Stimulated activated CD8-positive, alpha-beta memory T cell treated with anti-CD3 and anti-CD28 coated beads, Interleukin-12 subunit alpha, Interleukin-12 subunit beta, amount 100 ng/mL, for 1 hour (primary cell): ENCODE results near the gene PCDHA10.
"Not testable (repeated sequence)": the region's sequence is repeated elsewhere in the genome, so short reads cannot be mapped to it uniquely, and the experiment has no call there.

Source experiments
- DNase-seq: peaks from one replicate; pipeline ENCODE4 v3.0.0-alpha.2; 2020; ENCODE audit warnings: low read depth

PCDHA10 gene, protein sequence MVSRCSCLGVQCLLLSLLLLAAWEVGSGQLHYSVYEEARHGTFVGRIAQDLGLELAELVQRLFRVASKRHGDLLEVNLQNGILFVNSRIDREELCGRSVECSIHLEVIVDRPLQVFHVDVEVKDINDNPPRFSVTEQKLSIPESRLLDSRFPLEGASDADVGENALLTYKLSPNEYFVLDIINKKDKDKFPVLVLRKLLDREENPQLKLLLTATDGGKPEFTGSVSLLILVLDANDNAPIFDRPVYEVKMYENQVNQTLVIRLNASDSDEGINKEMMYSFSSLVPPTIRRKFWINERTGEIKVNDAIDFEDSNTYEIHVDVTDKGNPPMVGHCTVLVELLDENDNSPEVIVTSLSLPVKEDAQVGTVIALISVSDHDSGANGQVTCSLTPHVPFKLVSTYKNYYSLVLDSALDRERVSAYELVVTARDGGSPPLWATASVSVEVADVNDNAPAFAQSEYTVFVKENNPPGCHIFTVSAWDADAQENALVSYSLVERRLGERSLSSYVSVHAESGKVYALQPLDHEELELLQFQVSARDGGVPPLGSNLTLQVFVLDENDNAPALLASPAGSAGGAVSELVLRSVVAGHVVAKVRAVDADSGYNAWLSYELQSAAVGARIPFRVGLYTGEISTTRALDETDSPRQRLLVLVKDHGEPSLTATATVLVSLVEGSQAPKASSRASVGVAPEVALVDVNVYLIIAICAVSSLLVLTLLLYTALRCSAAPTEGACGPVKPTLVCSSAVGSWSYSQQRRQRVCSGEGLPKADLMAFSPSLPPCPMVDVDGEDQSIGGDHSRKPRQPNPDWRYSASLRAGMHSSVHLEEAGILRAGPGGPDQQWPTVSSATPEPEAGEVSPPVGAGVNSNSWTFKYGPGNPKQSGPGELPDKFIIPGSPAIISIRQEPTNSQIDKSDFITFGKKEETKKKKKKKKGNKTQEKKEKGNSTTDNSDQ

DNA sequence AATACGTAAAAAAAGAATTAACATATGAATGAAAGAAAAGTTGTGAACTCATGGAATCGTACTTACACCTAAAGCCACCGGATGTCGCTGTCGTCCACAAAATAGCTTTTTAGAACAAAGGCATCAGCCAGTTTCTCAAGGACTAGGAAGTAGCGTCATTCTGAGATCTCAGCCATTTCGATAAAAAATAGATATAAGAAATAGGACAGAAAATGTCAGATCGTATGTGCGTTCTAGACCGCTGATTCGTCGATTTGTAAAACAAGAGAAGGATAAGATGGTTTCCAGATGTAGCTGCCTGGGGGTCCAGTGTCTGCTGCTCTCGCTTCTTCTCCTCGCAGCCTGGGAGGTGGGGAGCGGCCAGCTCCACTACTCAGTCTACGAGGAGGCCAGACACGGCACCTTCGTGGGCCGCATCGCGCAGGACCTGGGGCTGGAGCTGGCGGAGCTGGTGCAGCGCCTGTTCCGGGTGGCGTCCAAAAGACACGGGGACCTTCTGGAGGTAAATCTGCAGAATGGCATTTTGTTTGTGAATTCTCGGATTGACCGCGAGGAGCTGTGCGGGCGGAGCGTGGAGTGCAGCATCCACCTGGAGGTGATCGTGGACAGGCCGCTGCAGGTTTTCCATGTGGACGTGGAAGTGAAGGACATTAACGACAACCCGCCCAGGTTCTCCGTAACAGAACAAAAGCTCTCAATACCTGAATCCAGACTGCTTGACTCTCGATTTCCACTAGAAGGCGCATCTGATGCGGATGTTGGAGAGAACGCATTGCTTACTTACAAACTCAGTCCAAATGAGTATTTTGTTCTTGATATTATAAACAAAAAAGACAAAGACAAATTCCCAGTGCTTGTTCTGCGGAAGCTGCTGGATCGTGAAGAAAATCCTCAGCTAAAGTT lies at the start of gene PCDHA10:
Gene PCDHA10, plus strand, starts transcription at position 126 of the 903 bp plus-strand sequence. Its CDS starts 152 bp downstream, at position 278.
- no peak for DNase-seq

DNA sequence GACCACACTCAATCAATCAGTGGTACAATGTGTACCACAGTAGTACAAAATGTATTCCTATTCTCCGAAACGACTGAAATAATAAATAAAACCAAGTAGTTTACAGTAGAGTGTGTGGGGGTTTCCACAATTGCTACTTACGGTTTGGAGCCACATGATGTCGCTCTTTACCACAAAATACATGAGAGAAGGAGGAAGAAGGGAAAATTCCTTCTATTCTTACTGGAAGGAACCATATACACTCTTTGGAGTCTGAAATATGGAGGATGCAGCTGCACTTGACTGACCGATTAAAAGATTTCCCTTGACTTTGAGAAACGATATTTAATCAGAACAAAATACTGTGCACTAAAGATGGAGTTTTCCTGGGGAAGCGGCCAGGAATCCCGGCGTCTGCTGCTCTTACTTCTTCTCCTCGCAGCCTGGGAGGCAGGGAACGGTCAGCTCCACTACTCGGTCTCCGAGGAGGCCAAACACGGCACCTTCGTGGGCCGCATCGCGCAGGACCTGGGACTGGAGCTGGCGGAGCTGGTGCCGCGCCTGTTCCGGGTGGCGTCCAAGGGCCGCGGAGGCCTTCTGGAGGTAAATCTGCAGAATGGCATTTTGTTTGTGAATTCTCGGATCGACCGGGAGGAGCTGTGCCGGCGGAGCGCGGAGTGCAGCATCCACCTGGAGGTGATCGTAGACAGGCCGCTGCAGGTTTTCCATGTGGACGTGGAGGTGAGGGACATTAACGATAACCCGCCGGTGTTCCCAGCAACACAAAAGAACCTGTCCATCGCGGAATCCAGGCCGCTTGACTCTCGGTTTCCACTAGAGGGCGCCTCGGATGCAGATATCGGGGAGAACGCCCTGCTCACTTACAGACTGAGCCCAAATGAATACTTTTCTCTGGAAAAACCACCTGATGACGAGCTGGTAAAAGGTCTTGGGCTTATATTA lies 48.6 kb upstream of the PCDHA10 start, which contains the start of gene PCDHA4:
Gene PCDHA4, plus strand, starts transcription at position 235 of the 942 bp plus-strand sequence.
- DNase-seq: no peak

DNA sequence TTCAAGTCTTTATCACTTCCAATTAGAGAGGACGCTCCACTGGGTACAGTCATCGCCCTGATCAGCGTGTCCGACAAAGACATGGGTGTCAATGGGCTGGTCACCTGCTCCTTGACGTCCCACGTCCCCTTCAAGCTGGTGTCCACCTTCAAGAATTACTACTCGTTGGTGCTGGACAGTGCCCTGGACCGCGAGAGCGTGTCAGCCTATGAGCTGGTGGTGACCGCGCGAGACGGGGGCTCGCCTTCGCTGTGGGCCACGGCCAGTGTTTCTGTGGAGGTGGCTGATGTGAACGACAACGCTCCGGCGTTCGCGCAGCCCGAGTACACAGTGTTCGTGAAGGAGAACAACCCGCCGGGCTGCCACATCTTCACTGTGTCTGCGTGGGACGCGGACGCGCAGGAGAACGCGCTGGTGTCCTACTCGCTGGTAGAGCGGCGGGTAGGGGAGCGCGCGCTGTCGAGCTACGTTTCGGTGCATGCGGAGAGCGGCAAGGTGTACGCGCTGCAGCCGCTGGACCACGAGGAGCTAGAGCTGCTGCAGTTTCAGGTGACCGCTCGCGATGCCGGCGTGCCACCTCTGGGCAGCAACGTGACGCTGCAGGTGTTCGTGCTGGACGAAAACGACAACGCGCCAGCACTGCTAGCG lies 47.3 kb upstream of the PCDHA10 start:
- not testable (repeated sequence) for DNase-seq

DNA sequence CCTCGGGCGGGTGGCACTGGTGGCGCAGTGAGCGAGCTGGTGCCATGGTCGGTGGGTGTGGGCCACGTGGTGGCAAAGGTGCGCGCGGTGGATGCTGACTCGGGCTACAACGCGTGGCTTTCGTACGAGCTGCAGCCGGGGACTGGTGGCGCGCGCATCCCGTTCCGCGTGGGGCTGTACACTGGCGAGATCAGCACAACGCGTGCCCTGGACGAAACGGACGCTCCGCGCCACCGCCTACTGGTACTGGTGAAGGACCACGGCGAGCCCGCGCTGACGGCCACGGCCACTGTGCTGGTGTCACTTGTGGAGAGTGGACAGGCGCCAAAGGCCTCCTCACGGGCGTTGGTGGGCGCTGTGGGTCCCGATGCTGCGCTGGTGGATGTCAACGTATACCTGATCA lies 46.8 kb upstream of the PCDHA10 start:
- DNase-seq: no peak

DNA sequence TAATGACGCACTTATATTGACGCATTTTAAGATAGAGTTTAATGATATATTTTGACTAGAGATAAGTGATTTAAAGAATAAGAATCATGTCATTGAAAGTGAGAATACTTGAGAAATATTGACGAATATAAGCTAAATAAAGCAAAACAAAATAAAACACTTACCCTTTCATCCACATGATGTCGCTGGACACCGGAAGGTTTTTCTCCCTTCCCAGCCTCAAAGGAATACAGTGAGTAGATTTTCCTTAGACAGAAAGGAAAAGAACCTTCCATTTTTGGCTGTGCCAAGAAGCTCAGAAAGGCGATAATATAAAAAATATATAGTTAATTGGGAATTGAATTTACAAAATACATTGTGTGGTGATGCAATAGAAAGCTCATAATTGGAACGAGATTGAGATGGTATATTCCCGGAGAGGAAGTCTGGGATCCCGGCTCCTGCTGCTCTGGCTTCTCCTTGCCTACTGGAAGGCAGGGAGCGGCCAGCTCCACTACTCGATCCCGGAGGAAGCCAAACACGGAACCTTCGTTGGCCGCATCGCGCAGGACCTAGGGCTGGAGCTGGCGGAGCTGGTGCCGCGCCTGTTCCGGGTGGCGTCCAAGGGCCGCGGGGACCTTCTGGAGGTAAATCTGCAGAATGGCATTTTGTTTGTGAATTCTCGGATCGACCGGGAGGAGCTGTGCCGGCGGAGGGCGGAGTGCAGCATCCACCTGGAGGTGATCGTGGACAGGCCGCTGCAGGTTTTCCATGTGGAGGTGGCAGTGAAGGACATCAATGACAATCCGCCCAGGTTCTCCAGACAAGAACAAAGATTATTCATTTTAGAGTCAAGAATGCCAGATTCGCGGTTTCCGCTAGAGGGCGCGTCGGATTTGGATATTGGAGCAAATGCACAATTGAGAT lies 34.1 kb upstream of the PCDHA10 start, which contains the start of gene PCDHA5:
Gene PCDHA5, plus strand, starts transcription at position 239 of the 906 bp plus-strand sequence.
- DNase-seq: no peak

DNA sequence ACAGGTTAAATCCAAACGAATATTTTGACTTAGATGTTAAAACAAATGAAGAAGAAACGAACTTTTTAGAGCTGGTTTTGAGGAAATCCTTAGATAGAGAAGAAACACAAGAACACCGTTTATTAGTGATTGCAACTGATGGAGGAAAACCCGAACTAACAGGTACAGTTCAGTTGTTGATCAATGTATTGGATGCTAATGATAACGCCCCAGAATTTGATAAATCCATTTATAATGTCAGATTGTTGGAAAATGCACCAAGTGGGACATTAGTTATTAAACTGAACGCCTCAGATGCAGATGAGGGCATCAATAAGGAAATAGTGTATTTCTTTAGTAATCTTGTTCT lies 33.4 kb upstream of the PCDHA10 start:
- DNase-seq: no peak

DNA sequence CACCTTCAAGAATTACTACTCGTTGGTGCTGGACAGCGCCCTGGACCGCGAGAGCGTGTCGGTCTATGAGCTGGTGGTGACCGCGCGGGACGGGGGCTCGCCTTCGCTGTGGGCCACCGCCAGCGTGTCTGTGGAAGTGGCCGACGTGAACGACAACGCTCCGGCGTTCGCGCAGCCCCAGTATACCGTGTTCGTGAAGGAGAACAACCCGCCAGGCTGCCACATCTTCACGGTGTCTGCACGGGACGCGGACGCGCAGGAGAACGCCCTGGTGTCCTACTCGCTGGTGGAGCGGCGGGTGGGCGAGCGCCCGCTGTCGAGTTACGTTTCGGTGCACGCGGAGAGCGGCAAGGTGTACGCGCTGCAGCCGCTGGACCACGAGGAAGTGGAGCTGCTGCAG lies 32.7 kb upstream of the PCDHA10 start:
- DNase-seq: not testable (repeated sequence)

DNA sequence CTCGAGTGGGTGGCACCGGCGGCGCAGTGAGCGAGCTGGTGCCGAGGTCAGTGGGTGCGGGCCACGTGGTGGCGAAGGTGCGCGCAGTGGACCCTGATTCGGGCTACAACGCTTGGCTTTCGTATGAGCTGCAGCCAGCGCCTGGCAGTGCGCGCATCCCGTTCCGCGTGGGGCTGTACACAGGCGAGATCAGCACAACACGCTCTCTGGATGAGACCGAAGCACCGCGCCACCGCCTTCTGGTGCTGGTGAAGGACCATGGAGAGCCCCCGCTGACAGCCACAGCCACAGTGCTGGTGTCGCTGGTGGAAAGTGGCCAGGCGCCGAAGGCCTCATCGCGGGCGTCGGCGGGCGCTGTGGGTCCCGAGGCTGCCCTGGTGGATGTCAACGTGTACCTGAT lies 32.2 kb upstream of the PCDHA10 start:
- no peak for DNase-seq

DNA sequence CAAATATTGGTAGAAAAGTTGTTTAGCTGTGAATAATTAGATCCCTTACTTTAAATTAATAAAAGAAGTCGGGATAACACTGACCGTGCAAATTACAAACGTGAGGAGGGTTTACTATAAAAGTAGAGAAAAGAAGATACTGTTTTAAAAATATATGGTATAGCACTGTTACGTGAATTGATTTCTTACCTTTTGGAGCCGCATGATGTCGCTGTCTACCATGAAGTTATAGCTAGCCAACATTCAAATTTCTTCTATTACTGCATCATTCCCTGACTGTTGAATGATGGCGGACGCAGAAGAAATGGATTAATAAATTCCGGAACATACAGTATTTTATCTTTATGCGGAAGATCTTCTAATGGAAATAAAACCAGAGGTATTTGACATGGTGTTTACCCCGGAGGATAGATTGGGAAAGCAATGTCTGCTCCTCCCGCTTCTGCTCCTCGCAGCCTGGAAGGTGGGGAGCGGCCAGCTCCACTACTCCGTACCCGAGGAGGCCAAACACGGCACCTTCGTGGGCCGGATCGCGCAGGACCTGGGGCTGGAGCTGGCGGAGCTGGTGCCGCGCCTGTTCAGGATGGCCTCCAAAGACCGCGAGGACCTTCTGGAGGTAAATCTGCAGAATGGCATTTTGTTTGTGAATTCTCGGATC lies 27.9 kb upstream of the PCDHA10 start, which contains the start of gene PCDHA6:
Gene PCDHA6, plus strand, starts transcription at position 257 of the 658 bp plus-strand sequence. Its CDS starts 132 bp downstream, at position 389.
- DNase-seq: no peak

DNA sequence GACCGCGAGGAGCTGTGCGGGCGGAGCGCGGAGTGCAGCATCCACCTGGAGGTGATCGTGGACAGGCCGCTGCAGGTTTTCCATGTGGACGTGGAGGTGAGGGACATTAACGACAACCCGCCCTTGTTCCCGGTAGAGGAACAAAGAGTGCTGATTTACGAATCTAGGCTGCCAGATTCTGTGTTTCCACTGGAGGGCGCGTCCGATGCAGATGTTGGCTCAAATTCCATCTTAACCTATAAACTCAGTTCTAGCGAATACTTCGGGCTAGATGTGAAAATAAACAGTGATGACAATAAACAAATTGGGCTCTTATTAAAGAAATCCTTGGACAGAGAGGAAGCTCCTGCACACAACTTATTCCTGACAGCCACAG lies 27.3 kb upstream of the PCDHA10 start:
- DNase-seq: no peak

DNA sequence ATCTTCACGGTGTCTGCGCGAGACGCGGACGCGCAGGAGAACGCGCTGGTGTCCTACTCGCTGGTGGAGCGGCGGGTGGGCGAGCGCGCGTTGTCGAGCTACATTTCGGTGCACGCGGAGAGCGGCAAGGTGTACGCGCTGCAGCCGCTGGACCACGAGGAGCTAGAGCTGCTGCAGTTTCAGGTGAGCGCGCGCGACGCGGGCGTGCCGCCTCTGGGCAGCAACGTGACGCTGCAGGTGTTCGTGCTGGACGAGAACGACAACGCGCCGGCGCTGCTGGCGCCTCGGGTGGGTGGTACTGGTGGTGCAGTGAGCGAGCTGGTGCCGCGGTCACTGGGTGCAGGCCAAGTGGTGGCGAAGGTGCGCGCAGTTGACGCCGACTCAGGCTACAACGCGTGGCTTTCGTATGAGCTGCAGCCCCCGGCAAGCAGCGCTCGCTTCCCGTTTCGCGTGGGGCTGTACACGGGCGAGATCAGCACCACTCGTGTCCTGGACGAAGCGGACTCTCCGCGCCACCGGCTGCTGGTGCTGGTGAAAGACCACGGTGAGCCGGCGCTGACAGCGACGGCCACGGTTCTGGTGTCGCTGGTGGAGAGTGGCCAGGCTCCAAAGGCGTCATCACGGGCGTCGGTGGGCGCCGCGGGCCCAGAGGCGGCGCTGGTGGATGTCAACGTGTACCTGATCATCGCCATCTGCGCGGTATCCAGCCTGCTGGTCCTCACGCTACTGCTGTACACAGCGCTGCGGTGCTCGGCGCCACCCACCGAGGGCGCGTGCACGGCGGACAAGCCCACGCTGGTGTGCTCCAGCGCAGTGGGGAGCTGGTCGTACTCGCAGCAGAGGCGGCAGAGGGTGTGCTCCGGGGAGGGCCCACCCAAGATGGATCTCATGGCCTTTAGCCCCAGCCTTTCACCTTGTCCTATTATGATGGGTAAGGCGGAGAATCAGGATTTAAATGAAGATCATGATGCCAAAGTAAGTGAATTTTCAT lies 25.9 kb upstream of the PCDHA10 start:
- not testable (repeated sequence) for DNase-seq

DNA sequence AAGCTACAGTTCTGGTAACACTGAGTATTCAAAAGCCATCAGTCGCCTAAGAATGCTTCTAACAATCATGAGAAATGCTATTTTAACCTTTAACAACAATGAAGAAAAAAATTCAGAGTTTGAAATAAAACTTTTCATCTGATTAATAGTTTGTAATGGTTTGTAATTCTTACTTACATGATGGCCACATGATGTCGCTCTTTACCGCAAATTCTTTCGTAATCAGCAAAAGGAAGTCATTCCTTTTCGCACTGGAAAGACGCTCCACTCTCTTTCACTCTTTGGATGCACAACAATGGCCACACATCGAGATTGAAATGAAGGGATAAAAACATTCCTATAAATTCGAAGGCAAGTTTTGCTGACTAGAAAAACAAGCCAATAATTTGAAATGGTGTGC lies 21.7 kb upstream of the PCDHA10 start, which contains the start of gene PCDHA7:
Gene PCDHA7, plus strand, starts transcription at position 277 of the 400 bp plus-strand sequence. Its CDS starts 115 bp downstream, at position 392.
- DNase-seq: no peak

DNA sequence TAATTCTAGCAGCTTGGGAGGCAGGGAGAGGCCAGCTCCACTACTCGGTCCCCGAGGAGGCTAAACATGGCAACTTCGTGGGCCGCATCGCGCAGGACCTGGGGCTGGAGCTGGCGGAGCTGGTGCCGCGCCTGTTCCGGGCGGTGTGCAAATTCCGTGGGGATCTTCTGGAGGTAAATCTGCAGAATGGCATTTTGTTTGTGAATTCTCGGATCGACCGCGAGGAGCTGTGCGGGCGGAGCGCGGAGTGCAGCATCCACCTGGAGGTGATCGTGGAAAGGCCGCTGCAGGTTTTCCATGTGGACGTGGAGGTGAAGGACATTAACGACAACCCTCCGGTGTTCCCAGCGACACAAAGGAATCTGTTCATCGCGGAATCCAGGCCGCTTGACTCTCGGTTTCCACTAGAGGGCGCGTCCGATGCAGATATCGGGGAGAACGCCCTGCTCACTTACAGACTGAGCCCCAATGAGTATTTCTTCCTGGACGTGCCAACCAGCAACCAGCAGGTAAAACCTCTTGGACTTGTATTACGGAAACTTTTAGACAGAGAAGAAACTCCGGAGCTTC lies 21.2 kb upstream of the PCDHA10 start:
- not testable (repeated sequence) for DNase-seq

DNA sequence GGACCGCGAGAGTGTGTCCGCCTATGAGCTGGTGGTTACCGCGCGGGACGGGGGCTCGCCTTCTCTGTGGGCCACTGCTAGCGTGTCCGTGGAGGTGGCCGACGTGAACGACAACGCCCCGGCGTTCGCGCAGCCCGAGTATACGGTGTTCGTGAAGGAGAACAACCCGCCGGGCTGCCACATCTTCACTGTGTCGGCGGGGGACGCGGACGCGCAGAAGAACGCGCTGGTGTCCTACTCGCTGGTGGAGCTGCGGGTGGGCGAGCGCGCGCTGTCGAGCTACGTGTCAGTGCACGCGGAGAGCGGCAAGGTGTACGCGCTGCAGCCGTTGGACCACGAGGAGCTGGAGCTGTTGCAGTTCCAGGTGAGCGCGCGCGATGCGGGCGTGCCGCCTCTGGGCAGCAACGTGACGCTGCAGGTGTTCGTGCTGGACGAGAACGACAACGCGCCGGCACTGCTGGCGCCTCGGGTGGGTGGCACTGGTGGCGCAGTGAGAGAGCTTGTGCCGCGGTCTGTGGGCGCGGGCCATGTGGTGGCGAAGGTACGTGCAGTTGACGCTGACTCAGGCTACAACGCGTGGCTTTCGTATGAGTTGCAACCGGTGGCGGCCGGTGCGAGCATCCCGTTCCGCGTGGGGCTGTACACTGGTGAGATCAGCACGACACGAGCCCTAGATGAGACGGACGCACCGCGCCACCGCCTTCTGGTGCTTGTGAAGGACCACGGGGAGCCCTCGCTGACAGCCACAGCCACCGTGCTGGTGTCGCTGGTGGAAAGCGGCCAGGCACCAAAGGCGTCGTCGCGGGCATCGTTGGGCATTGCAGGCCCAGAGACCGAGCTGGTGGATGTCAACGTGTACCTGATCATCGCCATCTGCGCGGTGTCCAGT lies 19.8 kb upstream of the PCDHA10 start:
- no peak for DNase-seq
